Glutamatergic neuron (in vitro differentiated cells): Measurements from ENCODE around the gene PERCC1. TPM values are rescaled to one million over a fixed set of nuclear protein-coding genes. Genes with fewer than 3 reads are reported as not detected.
"Not testable (repeated sequence)": the region's sequence is repeated elsewhere in the genome, so short reads cannot be mapped to it uniquely, and the experiment has no call there.

Experiments
- DNase-seq: peaks from one replicate; pipeline ENCODE4 v3.0.0; 2022
- H3K27ac Mint-ChIP-seq: one replicate; pipeline ENCODE4 v1.8.0; 2020; ENCODE audit warnings: mild to moderate bottlenecking, mixed read lengths, inconsistent platforms; ENCODE audit not compliant: unreplicated experiment
- H3K27me3 Mint-ChIP-seq: one replicate; pipeline ENCODE4 v1.8.0; 2020; ENCODE audit warnings: mild to moderate bottlenecking, moderate library complexity, mixed read lengths, inconsistent platforms; ENCODE audit not compliant: unreplicated experiment
- H3K36me3 Mint-ChIP-seq: one replicate; pipeline ENCODE4 v1.8.0; 2020; ENCODE audit warnings: mild to moderate bottlenecking, mixed read lengths, inconsistent platforms; ENCODE audit not compliant: unreplicated experiment
- H3K4me1 Mint-ChIP-seq: one replicate; pipeline ENCODE4 v1.8.0; 2020; ENCODE audit warnings: mild to moderate bottlenecking, low read depth, mixed read lengths, inconsistent platforms; ENCODE audit not compliant: unreplicated experiment
- H3K4me3 Mint-ChIP-seq: one replicate; pipeline ENCODE4 v1.8.0; 2020; ENCODE audit warnings: mild to moderate bottlenecking, mixed read lengths, inconsistent platforms; ENCODE audit not compliant: unreplicated experiment
- H3K9me3 Mint-ChIP-seq: one replicate; pipeline ENCODE4 v1.8.0; 2020; ENCODE audit warnings: mild to moderate bottlenecking, moderate library complexity, mixed read lengths, inconsistent platforms; ENCODE audit not compliant: unreplicated experiment
- total RNA-seq: library from RNA; stranded (reverse); fragmentation: NEBNext Ultra II Directional; extraction: Animal tissue kit (Norgen Biotek cat#: 25700); gene quantifications from one replicate; pipeline ENCODE4 v1.2.1, GENCODE V29; 2021; ENCODE audit not compliant: unreplicated experiment
- TF ChIP-seq, protein P1 (sequence below): fragments of 200-600 bp; sonication (generic); IDR thresholded peaks from one replicate; pipeline ENCODE4 v1.5.0; 2021; ENCODE audit not compliant: partially characterized antibody, unreplicated experiment

The PERCC1 gene
- total RNA-seq, 1 donor from 2014 or later: not detected

DNA sequence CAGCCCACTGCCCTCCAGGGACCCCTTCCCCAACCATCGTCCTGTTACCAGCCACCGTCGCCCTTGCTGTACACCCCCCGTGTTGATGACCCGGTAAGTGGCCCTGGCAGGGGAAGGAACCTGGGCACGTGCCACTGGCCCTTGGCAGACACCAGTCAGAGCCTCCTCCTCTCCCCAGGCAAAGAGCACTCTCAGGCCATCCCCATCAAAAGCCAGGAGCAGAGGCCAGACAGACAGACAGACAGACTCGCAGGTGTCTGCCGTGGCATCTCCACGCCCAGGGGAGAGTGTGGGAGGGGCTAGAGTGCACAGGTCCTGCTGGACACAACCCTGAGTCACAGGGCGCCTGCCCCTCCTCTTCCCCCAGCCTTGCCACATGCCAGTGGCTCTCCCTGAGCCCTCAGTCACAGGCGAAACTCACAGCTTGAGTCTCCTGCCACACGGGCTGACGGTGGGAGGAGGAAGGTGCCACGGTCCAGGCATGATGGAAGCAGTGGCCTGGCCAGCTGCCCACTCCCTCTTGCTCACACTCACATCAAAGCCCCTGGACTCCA lies 36.2 kb downstream of the PERCC1 start:
- peaks cover 4% of the 10 kb centered on the region for H3K9me3 Mint-ChIP-seq
- DNase-seq: no peak
- H3K27ac Mint-ChIP-seq: no peak overlapping the region
- H3K4me3 Mint-ChIP-seq: no peak overlapping the region
- no peaks in the 10 kb centered on the region for H3K36me3 Mint-ChIP-seq
- peaks cover 3% of the 10 kb centered on the region for H3K4me1 Mint-ChIP-seq
- TF ChIP-seq, protein P1, sequence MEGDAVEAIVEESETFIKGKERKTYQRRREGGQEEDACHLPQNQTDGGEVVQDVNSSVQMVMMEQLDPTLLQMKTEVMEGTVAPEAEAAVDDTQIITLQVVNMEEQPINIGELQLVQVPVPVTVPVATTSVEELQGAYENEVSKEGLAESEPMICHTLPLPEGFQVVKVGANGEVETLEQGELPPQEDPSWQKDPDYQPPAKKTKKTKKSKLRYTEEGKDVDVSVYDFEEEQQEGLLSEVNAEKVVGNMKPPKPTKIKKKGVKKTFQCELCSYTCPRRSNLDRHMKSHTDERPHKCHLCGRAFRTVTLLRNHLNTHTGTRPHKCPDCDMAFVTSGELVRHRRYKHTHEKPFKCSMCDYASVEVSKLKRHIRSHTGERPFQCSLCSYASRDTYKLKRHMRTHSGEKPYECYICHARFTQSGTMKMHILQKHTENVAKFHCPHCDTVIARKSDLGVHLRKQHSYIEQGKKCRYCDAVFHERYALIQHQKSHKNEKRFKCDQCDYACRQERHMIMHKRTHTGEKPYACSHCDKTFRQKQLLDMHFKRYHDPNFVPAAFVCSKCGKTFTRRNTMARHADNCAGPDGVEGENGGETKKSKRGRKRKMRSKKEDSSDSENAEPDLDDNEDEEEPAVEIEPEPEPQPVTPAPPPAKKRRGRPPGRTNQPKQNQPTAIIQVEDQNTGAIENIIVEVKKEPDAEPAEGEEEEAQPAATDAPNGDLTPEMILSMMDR: no peak
- H3K27me3 Mint-ChIP-seq: peaks cover 3% of the 10 kb centered on the region

DNA sequence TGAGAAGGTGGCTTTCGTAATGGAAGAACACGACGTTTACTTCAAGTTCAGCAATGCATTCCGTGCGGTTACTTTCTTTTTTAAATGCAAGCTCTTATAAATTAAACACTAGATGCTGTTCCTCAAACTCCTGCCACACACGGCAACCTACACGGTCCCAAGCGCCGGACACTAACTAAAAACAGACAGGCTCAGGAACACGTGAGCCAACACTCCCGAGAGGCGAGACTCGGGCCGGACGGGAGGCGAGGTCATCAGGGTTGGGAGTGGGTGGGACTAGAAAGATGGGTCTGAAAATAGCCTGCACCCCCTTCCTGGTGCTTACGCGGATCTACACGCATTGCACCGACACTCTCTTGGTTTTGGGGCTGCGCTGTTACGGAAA lies 37.5 kb downstream of the PERCC1 start:
- Mint-ChIP-seq H3K4me1 (peaks cover 5% of the 10 kb centered on the region), H3K9me3 (peaks cover 4% of the 10 kb centered on the region), H3K27me3 (peaks cover 8% of the 10 kb centered on the region), H3K36me3 (no peaks in the 10 kb centered on the region), H3K27ac (no peak overlapping the region), H3K4me3 (no peak overlapping the region)
- TF ChIP-seq, protein P1: no peak
- DNase-seq: no peak

DNA sequence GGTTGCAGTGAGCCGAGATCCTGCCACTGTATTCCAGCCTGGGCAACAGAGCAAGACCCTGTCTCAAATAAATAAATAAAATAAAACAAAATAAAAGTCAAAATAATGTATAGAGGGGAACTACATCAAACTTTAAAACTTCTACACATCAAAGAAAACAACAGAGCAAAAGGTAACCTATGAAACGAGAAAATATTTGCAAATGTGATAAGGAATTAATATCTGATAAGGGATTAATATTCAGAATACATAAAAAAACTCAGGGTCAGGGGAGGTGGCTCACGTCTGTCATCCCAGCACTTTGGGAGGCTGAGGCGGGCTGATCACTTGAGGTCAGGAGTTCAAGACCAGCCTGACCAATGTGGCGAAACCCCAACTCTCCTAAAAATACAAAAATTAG lies 38.3 kb downstream of the PERCC1 start:
- not testable (repeated sequence) for DNase-seq, H3K27ac Mint-ChIP-seq, H3K9me3 Mint-ChIP-seq

DNA sequence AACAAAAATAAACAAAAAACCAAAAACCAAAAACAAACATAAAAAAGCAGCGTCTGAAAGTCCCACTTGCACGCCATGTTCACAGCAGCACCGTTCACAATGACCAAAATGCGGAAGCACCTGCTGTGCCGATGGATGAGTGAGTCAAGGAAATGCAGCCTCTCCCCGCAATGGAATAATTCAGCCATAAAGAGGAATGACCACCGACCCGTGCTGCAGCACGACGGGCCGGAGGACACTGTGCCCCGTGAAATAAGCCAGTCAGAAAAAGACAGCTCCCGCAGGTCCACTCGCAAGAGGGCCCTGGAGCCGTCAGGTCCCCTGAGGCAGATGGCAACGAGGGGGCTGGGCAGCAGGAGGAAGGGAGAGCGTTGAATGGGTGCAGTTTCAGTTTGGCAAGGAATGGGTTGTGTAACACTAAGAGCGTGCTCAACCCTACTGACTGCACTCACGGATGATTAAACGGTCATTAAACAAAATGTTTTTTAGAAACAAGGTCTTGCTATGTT lies 38.9 kb downstream of the PERCC1 start:
- Mint-ChIP-seq H3K27me3 (peaks cover 8% of the 10 kb centered on the region), H3K4me3 (no peak overlapping the region), H3K9me3 (peaks cover 4% of the 10 kb centered on the region), H3K4me1 (peaks cover 8% of the 10 kb centered on the region), H3K36me3 (no peaks in the 10 kb centered on the region), H3K27ac (no peak overlapping the region)
- TF ChIP-seq, protein P1: no peak
- no peak for DNase-seq

More for the DNA sequence above, 38.3 kb downstream of the PERCC1 start:
- H3K27me3 Mint-ChIP-seq, H3K4me3 Mint-ChIP-seq, H3K36me3 Mint-ChIP-seq, H3K4me1 Mint-ChIP-seq: not testable (repeated sequence)

DNA sequence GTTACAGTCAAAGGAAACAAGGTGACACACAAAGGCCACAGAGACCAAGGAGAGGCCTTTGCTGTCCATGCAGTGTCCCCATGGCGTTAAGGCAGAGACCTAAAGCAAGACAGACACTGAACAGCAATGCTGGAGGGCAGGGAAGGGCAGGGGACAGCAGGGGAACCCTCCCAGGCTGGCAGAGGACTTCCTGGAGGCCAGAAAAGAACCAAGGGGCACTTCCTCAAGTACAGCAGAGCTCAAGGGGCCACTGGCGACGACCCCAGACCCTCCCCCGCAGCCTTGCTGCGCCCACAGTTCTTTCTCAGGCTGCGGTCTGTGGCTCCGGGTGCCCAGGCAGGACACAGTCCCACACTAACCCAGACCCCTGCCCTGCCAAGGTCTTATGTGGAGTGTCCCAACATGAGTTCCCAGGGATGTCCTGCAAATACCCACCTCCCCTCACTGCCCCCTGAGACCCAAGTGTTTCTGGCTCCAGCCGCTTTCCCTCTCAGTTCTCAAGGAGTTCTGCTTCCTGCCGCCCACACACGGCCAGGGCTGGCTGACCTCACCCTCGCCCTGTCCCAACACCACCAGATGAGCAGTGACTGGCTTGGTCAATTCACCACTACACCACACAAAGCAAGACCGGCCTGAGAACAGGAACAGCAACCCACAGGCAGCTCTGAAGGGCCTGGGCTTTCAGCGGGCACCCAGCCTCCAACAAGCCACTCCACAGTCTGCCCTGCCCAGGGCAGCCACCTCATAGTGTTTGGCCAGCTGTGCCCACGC lies 39.8 kb downstream of the PERCC1 start:
- Mint-ChIP-seq H3K4me1 (peaks cover 8% of the 10 kb centered on the region), H3K27ac (peak overlapping the region; percentile 17), H3K9me3 (peaks cover 7% of the 10 kb centered on the region), H3K4me3 (no peak overlapping the region), H3K27me3 (peaks cover 7% of the 10 kb centered on the region), H3K36me3 (no peaks in the 10 kb centered on the region)
- TF ChIP-seq, protein P1: no peak
- DNase-seq: no peak
